Parathyroid adenoma (tissue), 2 donors: Measurements from ENCODE around the gene CD8A.
"Not testable (repeated sequence)": the region's sequence is repeated elsewhere in the genome, so short reads cannot be mapped to it uniquely, and the experiment has no call there.

ENCODE experiments used
- H2AFZ ChIP-seq: fragments of 300-600 bp; sonication (generic); one replicate; pipeline ENCODE4 v1.7.0; 2017; ENCODE audit warnings: antibody characterized with exemption, mild to moderate bottlenecking
- H3K27ac ChIP-seq: fragments of 300-600 bp; sonication (generic); one replicate; pipeline ENCODE4 v1.7.0; 2017
- H3K27me3 ChIP-seq: fragments of 300-600 bp; sonication (generic); one replicate; pipeline ENCODE4 v1.7.0; 2017; ENCODE audit warnings: low read length; ENCODE audit not compliant: control insufficient read depth, insufficient read depth
- H3K36me3 ChIP-seq: fragments of 300-600 bp; sonication (generic); one replicate; pipeline ENCODE4 v1.7.0; 2017; ENCODE audit warnings: low read length; ENCODE audit not compliant: control insufficient read depth, insufficient read depth
- H3K4me1 ChIP-seq: fragments of 300-600 bp; sonication (generic); one replicate; pipeline ENCODE4 v1.7.0; 2017; ENCODE audit warnings: control low read depth
- H3K4me2 ChIP-seq: fragments of 300-600 bp; sonication (generic); one replicate; pipeline ENCODE4 v1.7.0; 2017; ENCODE audit warnings: low read length
- H3K4me3 ChIP-seq: fragments of 300-600 bp; sonication (generic); one replicate; pipeline ENCODE4 v1.7.0; 2017; ENCODE audit warnings: low read depth, low read length
- H3K79me2 ChIP-seq: fragments of 300-600 bp; sonication (generic); one replicate; pipeline ENCODE4 v1.7.0; 2017; ENCODE audit warnings: control low read depth
- H3K9ac ChIP-seq: fragments of 300-600 bp; sonication (generic); one replicate; pipeline ENCODE4 v1.7.0; 2017; ENCODE audit warnings: mild to moderate bottlenecking
- H3K9me3 ChIP-seq: fragments of 300-600 bp; sonication (generic); one replicate; pipeline ENCODE4 v1.7.0; 2017; ENCODE audit warnings: low read length; ENCODE audit not compliant: control insufficient read depth
- TF ChIP-seq, protein P1 (sequence below): fragments of 300-600 bp; sonication (generic); IDR thresholded peaks from one replicate; pipeline ENCODE4 v1.7.0; 2017; ENCODE audit warnings: antibody characterized with exemption, mild to moderate bottlenecking
- donor health status: primary hyperparathyroidism.

The CD8A gene

GRCh38 chr2:86790676-86791572 is at the start of gene CD8A:
TSS of gene CD8A (minus strand) at chr2:86790913. CDS start at chr2:86790825, 88 bp downstream.
- Histone ChIP-seq H3K27ac (no peak within 1 kb of the TSS), H3K4me3 (no peak within 1 kb of the TSS), H3K36me3 (no peaks in the 10 kb centered on the region), H3K9ac (no peak within 1 kb of the TSS), H3K4me1 (no peaks in the 10 kb centered on the region), H3K27me3 (peaks cover 5% of the 10 kb centered on the region), H3K4me2 (peak within 1 kb of the TSS; percentile 37), H3K79me2 (no peaks in the 10 kb centered on the region), H2AFZ (peak within 1 kb of the TSS; percentile 67), H3K9me3 (no peaks in the 10 kb centered on the region)
- TF ChIP-seq, protein P1, sequence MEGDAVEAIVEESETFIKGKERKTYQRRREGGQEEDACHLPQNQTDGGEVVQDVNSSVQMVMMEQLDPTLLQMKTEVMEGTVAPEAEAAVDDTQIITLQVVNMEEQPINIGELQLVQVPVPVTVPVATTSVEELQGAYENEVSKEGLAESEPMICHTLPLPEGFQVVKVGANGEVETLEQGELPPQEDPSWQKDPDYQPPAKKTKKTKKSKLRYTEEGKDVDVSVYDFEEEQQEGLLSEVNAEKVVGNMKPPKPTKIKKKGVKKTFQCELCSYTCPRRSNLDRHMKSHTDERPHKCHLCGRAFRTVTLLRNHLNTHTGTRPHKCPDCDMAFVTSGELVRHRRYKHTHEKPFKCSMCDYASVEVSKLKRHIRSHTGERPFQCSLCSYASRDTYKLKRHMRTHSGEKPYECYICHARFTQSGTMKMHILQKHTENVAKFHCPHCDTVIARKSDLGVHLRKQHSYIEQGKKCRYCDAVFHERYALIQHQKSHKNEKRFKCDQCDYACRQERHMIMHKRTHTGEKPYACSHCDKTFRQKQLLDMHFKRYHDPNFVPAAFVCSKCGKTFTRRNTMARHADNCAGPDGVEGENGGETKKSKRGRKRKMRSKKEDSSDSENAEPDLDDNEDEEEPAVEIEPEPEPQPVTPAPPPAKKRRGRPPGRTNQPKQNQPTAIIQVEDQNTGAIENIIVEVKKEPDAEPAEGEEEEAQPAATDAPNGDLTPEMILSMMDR = no peak

DNA sequence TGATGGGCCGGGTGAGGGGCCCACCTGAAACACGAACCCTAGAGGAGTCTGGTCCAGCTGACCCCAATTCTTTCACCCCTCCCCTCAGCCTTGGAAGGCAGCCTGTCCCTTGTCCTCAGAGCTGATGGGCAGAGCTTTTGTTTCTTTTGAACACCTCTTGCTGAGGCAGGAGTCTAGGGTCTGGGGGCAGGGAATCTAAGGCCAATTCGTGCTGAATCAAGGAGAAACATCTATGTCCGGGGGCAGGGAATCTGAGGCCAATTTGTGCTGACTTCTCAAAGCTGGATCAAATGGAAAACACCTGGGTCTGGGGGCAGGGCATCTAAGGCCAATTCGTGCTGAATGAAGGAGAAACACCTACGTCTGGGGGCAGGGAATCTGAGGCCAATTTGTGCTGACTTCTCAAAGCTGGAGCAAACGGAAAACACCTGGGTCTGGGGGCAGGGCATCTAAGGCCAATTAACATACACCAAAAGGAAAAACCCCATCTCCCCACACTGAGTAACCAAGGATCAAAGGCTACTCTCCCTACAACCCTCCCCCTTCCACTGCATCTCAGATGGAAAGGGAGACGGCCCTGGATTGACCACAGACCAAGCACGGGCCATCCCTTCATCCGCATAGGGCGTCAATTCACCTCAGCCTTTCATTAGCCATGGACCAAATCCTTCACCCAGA is 49.3 kb upstream of the CD8A start:
- not testable (repeated sequence) for H3K9ac ChIP-seq, H3K4me2 ChIP-seq, H2AFZ ChIP-seq, H3K79me2 ChIP-seq, H3K4me1 ChIP-seq, H3K27ac ChIP-seq, H3K36me3 ChIP-seq, H3K9me3 ChIP-seq, H3K27me3 ChIP-seq, H3K4me3 ChIP-seq

- not testable (repeated sequence) for H3K4me1 ChIP-seq, H3K27ac ChIP-seq, H3K36me3 ChIP-seq, H2AFZ ChIP-seq, H3K27me3 ChIP-seq, H3K9me3 ChIP-seq, H3K4me2 ChIP-seq, H3K9ac ChIP-seq, H3K4me3 ChIP-seq, H3K79me2 ChIP-seq
These were observed 48.7 kb upstream of the CD8A start for GRCh38 chr2:86839455-86839854.

DNA sequence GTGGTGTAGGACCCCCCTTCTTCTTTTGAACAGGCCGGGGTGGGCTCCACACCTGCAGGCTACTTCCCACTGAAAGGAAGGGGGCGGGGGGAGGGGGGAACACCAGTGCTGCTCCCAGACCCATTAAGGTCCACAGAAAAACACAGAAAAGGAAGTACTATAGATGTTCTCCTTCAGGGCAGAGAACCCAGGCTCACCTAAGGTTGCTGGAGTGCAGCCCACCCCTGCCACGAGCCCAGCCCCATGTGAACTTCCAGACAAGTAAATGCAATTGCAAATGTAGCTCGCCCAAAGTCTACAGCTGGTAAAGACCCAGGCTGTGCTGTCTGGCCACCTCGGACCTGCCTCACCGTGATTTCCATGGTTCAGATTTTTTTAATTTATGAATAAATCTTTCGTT is 47.0 kb upstream of the CD8A start:
- not testable (repeated sequence) for H3K9me3 ChIP-seq, H2AFZ ChIP-seq, H3K9ac ChIP-seq, H3K27ac ChIP-seq, H3K36me3 ChIP-seq, H3K4me2 ChIP-seq, H3K4me1 ChIP-seq, H3K79me2 ChIP-seq, H3K4me3 ChIP-seq, H3K27me3 ChIP-seq

- not testable (repeated sequence) for H3K27me3 ChIP-seq, H2AFZ ChIP-seq, H3K4me2 ChIP-seq, H3K4me3 ChIP-seq, H3K79me2 ChIP-seq, H3K9ac ChIP-seq, H3K27ac ChIP-seq, H3K9me3 ChIP-seq, H3K36me3 ChIP-seq, H3K4me1 ChIP-seq
These were observed 46.4 kb upstream of the CD8A start for GRCh38 chr2:86836915-86837695.

DNA sequence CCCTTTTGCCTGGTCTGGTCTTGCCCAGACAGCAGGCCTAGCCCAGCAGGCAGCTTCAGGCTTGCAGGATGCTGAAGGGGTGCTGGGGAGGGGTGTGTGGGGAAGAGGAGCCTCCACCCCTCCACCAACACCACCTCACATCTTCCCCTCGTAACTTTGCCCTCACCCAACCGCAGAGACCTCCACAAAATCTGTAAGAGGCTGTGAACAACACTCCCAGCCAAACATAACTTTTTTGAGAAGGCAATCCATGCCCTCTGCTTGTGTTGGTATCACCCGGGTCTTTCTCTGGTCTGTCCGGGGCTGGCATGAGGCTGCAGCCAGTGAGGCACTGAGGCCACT is 44.8 kb upstream of the CD8A start:
- H3K27me3 ChIP-seq, H3K79me2 ChIP-seq, H2AFZ ChIP-seq, H3K4me2 ChIP-seq, H3K9ac ChIP-seq, H3K36me3 ChIP-seq, H3K4me1 ChIP-seq, H3K9me3 ChIP-seq, H3K27ac ChIP-seq, H3K4me3 ChIP-seq: not testable (repeated sequence)

GRCh38 chr2:86833315-86833714 is 42.6 kb upstream of the CD8A start:
- Histone ChIP-seq H3K4me1 (no peaks in the 10 kb centered on the region), H3K9me3 (no peaks in the 10 kb centered on the region), H3K4me3 (no peak overlapping the region), H3K79me2 (no peaks in the 10 kb centered on the region), H3K27me3 (no peaks in the 10 kb centered on the region), H3K27ac (no peak overlapping the region), H3K4me2 (no peak overlapping the region), H3K36me3 (no peaks in the 10 kb centered on the region), H2AFZ (no peak overlapping the region), H3K9ac (no peak overlapping the region)
- TF ChIP-seq, protein P1 = no peak
